A204.1 (cell line): ENCODE data around the gene ITK.
"Not testable (repeated sequence)": the region's sequence is repeated elsewhere in the genome, so short reads cannot be mapped to it uniquely, and the experiment has no call there.

ENCODE experiments used
- FAIRE-seq: peaks from 2 replicates; lab custom pipeline; 2012; peaks lifted over from hg19 to GRCh38; lab: Jason Lieb, UNC

Gene ITK

GRCh38 chr5:157213527-157214243 is 33.0 kb downstream of the ITK start:
- FAIRE-seq: no peak

GRCh38 chr5:157214415-157214814 is 33.8 kb downstream of the ITK start:
- no peak for FAIRE-seq

- no peak for FAIRE-seq
Measured at GRCh38 chr5:157214861-157215513, 34.3 kb downstream of the ITK start.

GRCh38 chr5:157215514-157216167 is 35.0 kb downstream of the ITK start:
- no peak for FAIRE-seq

GRCh38 chr5:157216391-157217142 is 35.9 kb downstream of the ITK start:
- FAIRE-seq: no peak

GRCh38 chr5:157217289-157218024 is 36.8 kb downstream of the ITK start:
- no peak for FAIRE-seq

GRCh38 chr5:157219491-157220271 is 39.0 kb downstream of the ITK start:
- no peak for FAIRE-seq

GRCh38 chr5:157221959-157222358 is 41.3 kb downstream of the ITK start:
- FAIRE-seq: no peak

- FAIRE-seq: no peak
Measured at GRCh38 chr5:157222506-157223230, 42.0 kb downstream of the ITK start.

GRCh38 chr5:157225469-157226422 is 45.1 kb downstream of the ITK start:
- FAIRE-seq: no peak

- no peak for FAIRE-seq
Measured at GRCh38 chr5:157230610-157231009, 50.0 kb downstream of the ITK start.

GRCh38 chr5:157232706-157233105 is 52.1 kb downstream of the ITK start:
- no peak for FAIRE-seq

- FAIRE-seq: no peak
Measured at GRCh38 chr5:157233515-157233914, 52.9 kb downstream of the ITK start.

- FAIRE-seq: no peak
Measured at GRCh38 chr5:157236423-157236822, 55.8 kb downstream of the ITK start.

- FAIRE-seq: no peak
Measured at GRCh38 chr5:157241483-157241882, 60.8 kb downstream of the ITK start.

GRCh38 chr5:157244704-157245103 is 64.1 kb downstream of the ITK start:
- not testable (repeated sequence) for FAIRE-seq

GRCh38 chr5:157245476-157245875 is 64.8 kb downstream of the ITK start:
- FAIRE-seq: no peak

- FAIRE-seq: no peak
Measured at GRCh38 chr5:157245886-157246285, 65.2 kb downstream of the ITK start.

GRCh38 chr5:157247267-157247666 is 66.6 kb downstream of the ITK start:
- FAIRE-seq: no peak
